ENCODE data around the gene ATP1A3.
A peak's percentile ranks its signal among the peaks of the same experiment; 100 is the strongest.

The ATP1A3 gene

GRCh38 chr19:41981724-41982123 is 12.3 kb downstream of the ATP1A3 start:
- no peak for DNase-seq

DNA sequence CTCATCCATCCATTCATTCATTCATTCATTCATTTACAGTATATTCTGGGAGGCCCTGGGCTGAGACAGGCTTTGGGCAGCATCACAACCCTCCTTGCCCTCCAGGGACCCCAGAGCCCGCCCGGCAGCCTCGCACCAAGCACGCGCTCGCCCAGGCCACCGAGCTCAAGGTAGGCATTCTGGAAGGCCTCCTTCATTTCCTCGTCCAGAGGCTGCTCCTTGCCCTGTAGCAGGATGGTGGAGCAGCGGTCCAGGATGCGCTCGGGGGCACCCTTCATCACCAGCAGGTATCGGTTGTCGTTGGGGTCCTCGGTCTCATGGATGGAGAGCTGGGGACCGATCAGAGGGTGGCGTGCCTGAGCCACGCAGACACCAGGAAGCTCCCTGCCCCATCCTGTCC is 15.6 kb downstream of the ATP1A3 start:
- no peak for DNase-seq

DNA sequence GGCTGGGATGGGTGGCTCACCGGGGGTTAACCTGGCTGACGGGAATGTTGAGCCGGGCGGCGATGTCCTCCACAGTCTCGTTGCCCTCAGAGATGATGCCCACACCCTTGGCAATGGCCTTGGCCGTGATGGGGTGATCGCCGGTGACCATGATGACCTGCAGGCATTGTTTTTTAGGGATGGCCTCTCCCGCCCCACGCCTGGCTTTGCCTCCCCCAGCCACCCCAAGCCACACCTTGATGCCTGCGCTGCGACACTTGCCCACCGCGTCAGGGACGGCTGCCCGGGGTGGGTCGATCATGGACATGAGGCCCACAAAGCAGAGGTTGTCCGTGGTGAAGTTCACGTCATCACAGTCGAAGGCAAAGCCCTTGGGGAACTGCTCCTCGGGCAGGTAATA is 16.1 kb downstream of the ATP1A3 start:
- no peak for DNase-seq

DNA sequence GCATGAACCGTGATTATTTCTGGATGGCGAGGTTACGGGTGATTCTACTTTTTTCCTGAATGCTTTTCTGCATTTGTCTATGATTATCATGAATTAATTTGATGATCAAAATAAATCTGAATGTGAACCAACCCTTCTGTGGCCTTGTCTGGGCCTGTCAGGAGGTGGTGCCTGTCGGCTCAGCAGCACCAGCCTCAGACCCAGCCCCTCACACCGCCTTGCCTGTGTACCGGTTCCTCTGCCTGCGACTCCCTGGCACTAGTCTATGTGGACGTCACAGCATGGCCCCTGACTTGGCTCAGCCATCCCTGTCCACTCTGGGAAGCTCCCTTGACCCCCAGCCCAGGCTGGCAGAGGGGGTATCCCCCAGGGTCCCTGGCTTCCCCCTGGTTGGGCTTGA is 19.4 kb downstream of the ATP1A3 start:
- DNase-seq, result no peak

DNA sequence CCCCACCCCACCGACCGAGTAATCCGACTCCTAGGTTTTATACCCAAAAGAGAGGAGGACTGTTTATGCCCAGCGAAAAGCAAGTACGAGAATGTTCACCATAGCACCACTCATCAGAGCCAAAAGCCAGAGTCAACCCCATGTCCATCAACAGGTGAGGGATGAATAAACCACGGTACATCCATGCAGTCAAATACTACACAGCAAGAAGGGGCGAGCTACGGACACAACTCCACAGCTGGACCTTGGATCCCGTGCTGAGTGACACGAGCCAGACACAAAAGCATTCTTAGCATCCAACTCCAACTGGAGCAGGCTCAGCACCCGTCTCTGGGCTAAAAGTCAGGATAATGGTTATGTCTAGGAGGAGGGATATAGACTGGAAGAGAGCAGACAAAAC is 22.7 kb downstream of the ATP1A3 start:
- DNase-seq, result no peak

- DNase-seq, result no peak
These were observed 24.1 kb downstream of the ATP1A3 start for GRCh38 chr19:41969772-41970458.

DNA sequence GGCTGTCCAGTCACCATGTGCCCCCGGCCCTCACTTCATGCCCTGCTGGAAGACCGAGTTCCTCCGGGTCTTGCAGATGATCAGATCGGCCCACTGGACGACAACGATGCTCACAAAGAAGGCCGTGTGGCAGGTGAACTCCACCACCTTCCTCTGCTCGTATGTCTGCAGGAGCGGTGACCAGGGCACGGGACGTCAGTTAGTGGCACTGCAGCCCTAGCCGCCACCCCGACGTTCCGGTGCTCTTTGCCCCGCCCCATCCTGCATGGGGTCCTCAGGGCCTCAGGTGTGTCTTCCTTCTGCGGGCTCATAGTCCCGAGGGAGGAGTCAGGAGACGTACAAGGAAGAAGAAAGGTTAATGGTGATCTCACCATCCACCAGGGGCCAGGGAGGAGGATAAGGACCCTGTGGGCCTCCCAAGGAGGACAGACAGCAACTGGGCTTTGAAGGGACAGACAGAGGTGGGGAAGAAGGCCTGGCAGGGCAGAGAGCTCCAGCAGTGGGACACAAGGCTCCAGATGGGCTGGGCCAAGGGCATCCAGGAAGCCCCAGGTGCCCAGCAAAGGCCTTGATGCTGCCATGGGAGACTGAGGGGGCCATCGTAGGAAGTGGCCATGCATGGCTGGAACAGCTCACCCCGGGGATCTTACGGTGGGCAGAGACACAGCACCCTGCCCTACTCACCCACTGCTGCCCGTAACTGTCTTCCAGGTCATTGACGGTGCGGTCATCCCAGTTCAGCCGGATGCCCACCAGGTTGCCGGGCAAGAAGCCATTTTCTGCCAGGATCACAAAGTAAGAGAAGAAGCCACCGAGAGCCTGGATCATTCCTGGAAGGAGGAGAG is 25.1 kb downstream of the ATP1A3 start:
- DNase-seq, result no peak

DNA sequence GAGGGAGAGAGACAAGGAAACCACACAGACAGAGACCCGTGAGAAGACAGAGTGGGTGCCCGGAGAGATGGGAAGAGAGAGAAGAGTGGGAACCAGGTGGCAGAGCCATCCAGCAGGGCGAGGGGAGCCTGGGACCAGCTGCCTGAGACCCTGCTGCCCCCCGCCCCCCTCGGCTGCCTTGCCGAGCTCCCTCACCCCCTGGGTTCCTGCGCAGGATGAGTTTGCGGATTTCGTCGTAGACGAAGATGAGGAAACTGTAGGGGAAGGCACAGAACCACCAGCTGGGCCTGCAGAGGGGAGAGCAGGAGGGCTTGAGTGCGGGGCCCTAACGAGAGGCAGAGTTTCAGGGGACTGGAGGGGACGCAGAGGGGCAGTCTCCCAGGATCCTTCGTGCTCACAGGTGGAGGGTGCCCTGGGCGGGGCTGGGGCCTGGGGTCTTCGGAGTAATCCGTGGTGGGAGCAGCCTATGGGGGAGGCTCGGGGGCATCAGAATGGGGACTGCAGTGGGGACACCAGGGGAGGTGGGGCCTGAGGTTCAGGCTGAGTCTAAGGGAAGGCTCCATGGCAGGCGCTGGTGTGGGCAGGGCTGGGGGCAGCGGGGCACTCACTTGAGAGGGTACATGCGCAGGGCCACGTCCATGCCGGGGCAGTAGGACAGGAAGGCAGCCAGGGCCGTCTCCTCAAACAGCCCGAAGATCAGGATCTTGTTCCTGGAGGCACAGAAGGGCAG is 26.8 kb downstream of the ATP1A3 start:
- peak; percentile 64 for DNase-seq

GRCh38 chr19:41965106-41965505 is 28.9 kb downstream of the ATP1A3 start:
- no peak for DNase-seq

DNA sequence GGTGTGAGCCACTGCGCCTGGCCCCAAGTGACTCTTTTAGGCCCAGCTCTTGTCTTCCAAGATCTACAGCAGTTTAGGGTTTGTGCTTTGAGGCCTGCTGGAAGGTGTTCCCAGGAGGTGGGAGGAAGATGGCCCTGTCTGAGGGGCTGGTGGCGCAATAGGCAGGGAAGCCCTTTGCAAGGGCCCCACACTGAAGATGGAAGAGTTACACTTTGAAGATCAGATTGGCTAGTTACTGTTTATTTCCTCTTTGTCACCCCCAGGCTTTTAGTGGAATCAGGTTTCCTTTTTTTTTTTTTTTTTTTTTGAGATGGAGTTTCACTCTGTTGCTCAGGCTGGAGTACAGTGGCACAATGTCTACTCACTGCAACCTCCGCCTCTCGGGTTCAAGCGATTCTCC is 33.1 kb downstream of the ATP1A3 start:
- DNase-seq, result no peak

DNA sequence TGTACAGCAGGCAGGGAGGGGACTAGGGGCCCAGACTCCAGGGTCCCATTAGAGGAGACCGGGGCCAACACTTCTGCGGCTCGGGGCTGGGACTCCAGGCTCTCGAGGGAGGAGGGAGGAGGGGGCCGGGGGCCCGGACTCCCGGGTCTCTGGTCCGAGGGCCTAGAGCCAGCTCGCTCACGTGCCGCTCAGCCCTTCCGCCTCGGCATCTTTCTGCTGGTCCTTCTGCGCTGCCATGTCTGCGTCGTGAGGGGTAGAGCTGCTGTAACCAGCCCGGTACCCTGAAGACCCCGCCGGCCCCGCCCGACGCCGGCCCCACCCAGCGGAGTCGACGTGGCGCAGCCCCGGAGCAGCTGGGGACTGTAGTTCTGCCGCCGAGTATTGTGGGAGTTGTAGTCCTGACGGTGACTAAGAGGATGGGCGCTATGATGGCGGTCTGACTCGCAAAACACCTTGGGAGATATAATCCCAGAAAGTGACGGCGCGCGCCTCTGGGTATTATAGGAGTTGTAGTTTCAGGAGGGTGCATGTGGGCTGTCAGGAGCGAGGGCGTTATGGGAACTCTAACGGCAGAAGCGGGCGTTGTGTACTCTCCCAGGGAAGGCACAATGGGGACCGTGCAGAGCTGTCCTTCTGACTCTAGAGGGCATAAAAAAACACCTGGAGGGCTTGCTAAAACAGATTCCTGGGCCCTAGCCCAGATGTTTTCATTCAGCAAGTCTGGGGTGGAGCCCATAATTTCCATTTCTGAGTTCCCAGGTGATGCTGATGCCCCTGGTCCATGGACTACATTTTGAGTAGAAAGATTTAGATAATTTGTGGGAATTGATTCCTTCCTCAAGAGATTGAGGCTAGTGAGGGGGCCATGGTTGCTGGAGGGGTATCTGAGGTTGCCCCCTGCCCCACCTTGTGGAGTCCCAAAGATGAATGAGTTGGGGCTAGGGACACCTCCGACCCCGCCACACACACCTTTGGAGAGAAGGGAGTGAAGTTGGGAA is 34.7 kb downstream of the ATP1A3 start, which contains the start of gene RABAC1:
Gene RABAC1 (minus strand): TSS at position 266 of the 998 bp plus-strand sequence. CDS start 29 bp downstream, at position 237.
- peak; percentile 82 for DNase-seq

GRCh38 chr19:41958367-41959055 is 35.5 kb downstream of the ATP1A3 start:
- peak; percentile 24 for DNase-seq

DNA sequence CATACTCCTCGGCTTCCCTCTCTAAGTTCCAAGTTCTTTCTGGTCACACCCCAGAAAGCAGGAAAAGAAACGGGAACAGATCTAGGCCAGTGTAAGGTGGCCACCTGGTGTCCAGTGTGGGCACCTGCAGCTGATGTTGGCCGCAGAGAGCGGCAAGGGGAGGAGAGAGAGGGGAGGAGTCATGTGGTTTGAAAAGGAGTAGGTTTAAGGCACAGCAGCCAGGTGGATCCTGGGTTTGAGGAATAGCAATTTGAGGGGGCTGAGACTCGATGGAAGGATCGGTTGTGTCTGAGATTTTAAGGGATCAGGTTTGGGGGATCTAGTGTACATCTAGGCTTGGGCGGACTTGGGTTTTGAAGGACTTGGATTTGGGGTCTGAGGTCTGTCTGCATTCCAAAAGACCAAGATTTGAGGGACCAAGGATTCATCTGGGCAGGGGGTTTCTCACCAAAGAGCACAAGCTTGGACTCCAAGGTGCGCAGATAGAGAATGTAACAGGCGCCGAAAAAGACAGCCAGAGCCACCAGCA is 36.1 kb downstream of the ATP1A3 start:
- DNase-seq, result peak; percentile 38

DNA sequence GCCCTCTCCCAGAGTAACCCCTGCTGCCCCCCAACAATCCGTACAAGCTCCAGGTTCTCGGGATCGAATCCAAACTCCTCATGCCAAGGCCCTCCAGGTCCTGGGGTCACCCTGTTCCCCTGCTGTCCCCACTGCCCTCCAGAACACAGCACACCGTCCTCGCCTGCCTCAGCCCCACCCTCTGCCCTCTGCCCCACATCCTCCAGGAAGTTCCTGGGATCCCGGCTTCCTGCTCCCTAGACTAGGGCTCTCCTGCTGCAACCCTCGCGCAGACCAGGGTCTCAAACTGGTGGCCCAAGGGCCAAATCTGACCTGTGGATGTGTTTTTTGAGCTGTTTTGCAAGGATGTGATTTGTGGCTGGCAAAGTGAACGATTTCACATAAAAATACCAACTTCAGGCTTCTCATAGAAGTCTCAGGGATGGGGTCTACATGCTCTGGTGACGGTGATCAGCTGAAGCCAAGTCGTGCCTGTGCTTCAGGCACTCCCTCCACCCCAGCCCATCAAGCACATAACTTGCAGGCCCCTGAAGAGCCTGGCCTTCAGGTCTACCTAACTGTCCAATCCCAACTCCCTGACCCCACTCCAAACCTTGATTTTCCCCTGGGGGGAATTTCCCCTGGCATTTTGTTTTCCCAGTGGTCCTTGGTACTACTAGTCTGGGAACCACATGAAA is 36.7 kb downstream of the ATP1A3 start:
- DNase-seq, result no peak

DNA sequence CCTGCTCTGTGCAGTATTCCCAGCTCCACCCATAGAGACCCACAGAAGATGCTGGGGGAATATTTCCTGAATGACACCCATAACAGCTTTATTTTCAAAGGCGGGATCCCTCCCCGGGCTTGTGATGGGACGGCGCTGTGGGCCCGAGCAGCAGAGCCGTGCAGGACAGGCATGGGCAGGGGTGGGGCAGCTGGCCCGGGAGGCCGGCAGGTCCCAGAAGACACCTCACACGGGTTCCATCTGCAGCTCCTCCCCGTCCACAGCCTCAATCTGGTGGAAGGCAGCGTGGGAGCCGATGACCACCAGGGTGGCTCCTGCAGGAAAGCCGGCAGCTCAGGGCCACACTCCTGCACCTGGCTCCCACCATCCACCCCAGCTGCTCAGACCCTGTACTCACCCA is 37.4 kb downstream of the ATP1A3 start:
- no peak for DNase-seq

- no peak for DNase-seq
These were observed 38.5 kb downstream of the ATP1A3 start for GRCh38 chr19:41955521-41955920.

DNA sequence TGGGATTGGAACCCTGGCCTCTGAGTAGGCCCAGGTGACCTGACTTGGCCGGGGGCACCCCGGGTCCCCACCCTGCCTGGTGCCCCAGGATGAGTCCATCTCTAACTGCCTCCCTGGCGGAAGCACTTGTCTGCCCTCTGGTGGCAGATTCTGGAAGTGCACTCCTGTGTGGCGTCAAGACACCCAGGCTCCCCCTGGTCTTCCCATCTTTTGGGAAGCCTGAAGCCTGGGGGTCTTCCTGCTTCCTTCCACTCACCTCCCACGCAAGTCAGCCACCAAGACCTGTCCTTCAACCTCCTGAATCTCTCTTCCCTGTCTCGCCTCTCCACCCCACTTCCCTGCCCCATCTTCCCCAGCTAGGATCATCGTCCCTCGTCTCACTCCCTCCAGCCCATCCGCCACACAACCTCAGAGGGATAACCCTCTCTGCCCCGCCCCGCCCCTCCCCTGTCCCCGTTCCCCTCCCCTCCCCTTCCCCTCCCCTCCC is 42.3 kb downstream of the ATP1A3 start:
- DNase-seq, result peak; percentile 53

GRCh38 chr19:41947091-41947490 is 46.9 kb downstream of the ATP1A3 start:
- no peak for DNase-seq

DNA sequence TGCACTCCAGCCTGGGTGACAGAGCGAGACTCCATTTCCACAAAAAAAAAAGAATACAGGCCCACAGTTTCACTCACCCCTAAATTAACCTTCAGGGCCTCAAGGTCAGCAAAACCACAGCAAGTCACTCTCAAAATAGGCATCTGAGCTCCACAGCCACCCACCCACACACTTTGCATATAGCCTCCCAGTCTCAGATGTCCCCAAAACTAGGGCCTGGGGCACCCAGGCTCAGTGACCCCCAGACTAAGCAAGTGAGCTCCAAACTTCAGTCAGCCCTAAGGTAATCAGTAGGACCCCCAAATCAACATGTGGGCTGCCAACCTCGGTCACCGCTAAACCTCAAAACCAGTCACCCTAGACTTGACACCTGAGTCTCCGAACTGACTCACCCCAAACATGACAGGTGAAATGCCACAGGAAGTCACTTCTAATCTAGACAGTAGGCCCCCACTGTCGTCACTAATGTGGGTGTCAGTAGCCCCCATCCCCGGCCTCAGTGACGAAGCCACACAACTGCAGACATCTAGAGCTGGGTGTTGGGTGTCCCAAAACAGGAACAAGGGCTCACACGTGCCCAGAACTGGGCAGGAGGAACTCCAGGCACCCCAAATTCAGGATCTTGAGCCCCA is 48.8 kb downstream of the ATP1A3 start:
- DNase-seq, result no peak

GRCh38 chr19:41944336-41944735 is 49.7 kb downstream of the ATP1A3 start:
- DNase-seq, result no peak
